GM23338 (cell line): ENCODE data around the gene AKR1B1. TPM values are rescaled to one million over a fixed set of nuclear protein-coding genes. Genes with fewer than 3 reads are reported as not detected.

Experiments
- ATAC-seq: fragments of 200-7000 bp; cut with Tn5 transposase; 3 replicates; pipeline ENCODE4 v1.9.1; 2020
- DNase-seq: peaks from one replicate; pipeline ENCODE4 v3.0.0-alpha.2; 2015; ENCODE audit warnings: low spot score
- H2AFZ ChIP-seq: fragments of 200-600 bp; sonication (generic); 2 replicates; pipeline ENCODE4 v1.8.0; 2016; ENCODE audit warnings: antibody characterized with exemption, mild to moderate bottlenecking, moderate library complexity
- H3F3A ChIP-seq: fragments of 200-600 bp; sonication (generic); replicated peaks from 2 replicates; pipeline ENCODE4 v1.8.0; 2017; ENCODE audit warnings: antibody characterized with exemption, mixed run types, low read depth
- H3K27ac ChIP-seq: fragments of 200-600 bp; sonication (generic); 2 replicates; pipeline ENCODE4 v1.6.1; 2016; ENCODE audit warnings: low read depth
- H3K27me3 ChIP-seq: fragments of 200-600 bp; sonication (generic); 2 replicates; pipeline ENCODE4 v1.8.0; 2016; ENCODE audit warnings: mild to moderate bottlenecking, mixed run types, moderate library complexity; ENCODE audit not compliant: insufficient read depth
- H3K36me3 ChIP-seq: fragments of 200-600 bp; sonication (generic); 2 replicates; pipeline ENCODE4 v1.8.0; 2016; ENCODE audit warnings: mild to moderate bottlenecking; ENCODE audit not compliant: insufficient read depth
- H3K4me1 ChIP-seq: fragments of 200-600 bp; sonication (generic); 2 replicates; pipeline ENCODE4 v1.8.0; 2016; ENCODE audit warnings: mild to moderate bottlenecking, moderate library complexity; ENCODE audit not compliant: insufficient read depth
- H3K4me2 ChIP-seq: fragments of 200-600 bp; sonication (generic); 2 replicates; pipeline ENCODE4 v1.7.1; 2017; ENCODE audit warnings: mixed run types
- H3K4me3 ChIP-seq: fragments of 200-600 bp; sonication (generic); 2 replicates; pipeline ENCODE4 v1.6.1; 2016; ENCODE audit warnings: mixed run types
- H3K79me2 ChIP-seq: fragments of 200-600 bp; sonication (generic); replicated peaks from 2 replicates; pipeline ENCODE4 v1.8.0; 2017; ENCODE audit warnings: mild to moderate bottlenecking; ENCODE audit not compliant: insufficient read depth
- H3K9me2 ChIP-seq: fragments of 200-600 bp; sonication (generic); 2 replicates; pipeline ENCODE4 v1.8.0; 2017; ENCODE audit not compliant: insufficient read depth
- H4K20me1 ChIP-seq: fragments of 200-600 bp; sonication (generic); replicated peaks from 2 replicates; pipeline ENCODE4 v1.8.0; 2017; ENCODE audit warnings: mild to moderate bottlenecking; ENCODE audit not compliant: insufficient read depth
- H3K27ac Mint-ChIP-seq: 2 replicates; pipeline ENCODE4 v1.8.0; 2020; ENCODE audit warnings: inconsistent platforms, mild to moderate bottlenecking, moderate library complexity, mixed read lengths
- H3K27me3 Mint-ChIP-seq: 3 replicates; pipeline ENCODE4 v1.8.0; 2022; ENCODE audit warnings: low read depth, mild to moderate bottlenecking, moderate library complexity, mixed read lengths, inconsistent platforms; ENCODE audit not compliant: insufficient read depth, poor library complexity
- H3K36me3 Mint-ChIP-seq: 3 replicates; pipeline ENCODE4 v1.8.0; 2021; ENCODE audit warnings: low read depth, mild to moderate bottlenecking, inconsistent platforms, moderate library complexity, mixed read lengths
- H3K4me1 Mint-ChIP-seq: 3 replicates; pipeline ENCODE4 v1.8.0; 2020; ENCODE audit warnings: mild to moderate bottlenecking, inconsistent platforms, mixed read lengths
- H3K4me3 Mint-ChIP-seq: 3 replicates; pipeline ENCODE4 v1.8.0; 2021; ENCODE audit warnings: moderate library complexity, mild to moderate bottlenecking, inconsistent platforms, mixed read lengths
- H3K9me3 Mint-ChIP-seq: 3 replicates; pipeline ENCODE4 v1.8.0; 2020; ENCODE audit warnings: moderate library complexity, mild to moderate bottlenecking, inconsistent platforms, mixed read lengths
- CREB1 ChIP-seq: fragments of 250-450 bp; sonication (Bioruptor Pico); IDR thresholded peaks from 2 replicates; pipeline ENCODE4 v1.5.0; 2020; ENCODE audit warnings: low read depth, mild to moderate bottlenecking, moderate library complexity
- EZH2 ChIP-seq: fragments of 200-600 bp; sonication (generic); IDR thresholded peaks from one replicate; pipeline ENCODE4 v1.8.0; 2017; ENCODE audit warnings: antibody characterized with exemption, mild to moderate bottlenecking, low read depth; ENCODE audit not compliant: unreplicated experiment
- EZH2phosphoT487 ChIP-seq: fragments of 200-600 bp; sonication (generic); IDR thresholded peaks from one replicate; pipeline ENCODE4 v1.8.1; 2018; ENCODE audit warnings: antibody characterized with exemption; ENCODE audit not compliant: unreplicated experiment
- JUNB ChIP-seq: IDR thresholded peaks from one replicate; pipeline ENCODE4 v1.6.1; 2016; ENCODE audit warnings: antibody characterized with exemption; ENCODE audit not compliant: unreplicated experiment
- NANOG ChIP-seq: IDR thresholded peaks from 2 replicates; pipeline ENCODE4 v1.6.1; 2016; ENCODE audit warnings: antibody characterized with exemption, borderline replicate concordance
- POLR2AphosphoS5 ChIP-seq: IDR thresholded peaks from 2 replicates; pipeline ENCODE4 v1.6.1; 2016; ENCODE audit warnings: antibody characterized with exemption, low read depth
- STAT1 ChIP-seq: IDR thresholded peaks from one replicate; pipeline ENCODE4 v1.6.1; 2016; ENCODE audit warnings: antibody characterized with exemption; ENCODE audit not compliant: unreplicated experiment
- ZNF114 ChIP-seq: fragments of 250-450 bp; sonication (Bioruptor Pico); IDR thresholded peaks from 2 replicates; pipeline ENCODE4 v1.5.0; 2020; ENCODE audit warnings: mild to moderate bottlenecking, moderate library complexity
- ZNF331 ChIP-seq: fragments of 250-450 bp; sonication (Bioruptor Pico); IDR thresholded peaks from 2 replicates; pipeline ENCODE4 v1.5.0; 2020; ENCODE audit warnings: low read depth, mild to moderate bottlenecking, moderate library complexity
- polyA plus RNA-seq: library from polyadenylated mRNA; unstranded; fragments of >200 nt; fragmentation: Nextera tagmentation; extraction: Ambion mirVana; gene quantifications from 2 replicates; pipeline ENCODE4 v1.2.1, GENCODE V29; 2016
- total RNA-seq: library from RNA; depleted of rRNA; stranded (reverse); fragments of >200 nt; shearing (Covaris generic); gene quantifications from 2 replicates; pipeline ENCODE4 v1.2.3, GENCODE V29; 2014
- TF ChIP-seq, protein P1 (sequence below): IDR thresholded peaks from 2 replicates; pipeline ENCODE4 v1.6.1; 2016; ENCODE audit warnings: antibody characterized with exemption
- TF ChIP-seq, protein P2 (sequence below): fragments of 250-450 bp; sonication (Bioruptor Pico); IDR thresholded peaks from 2 replicates; pipeline ENCODE4 v1.5.0; 2020; ENCODE audit warnings: mild to moderate bottlenecking, moderate library complexity
- TF ChIP-seq, protein P3 (sequence below), 2 experiments: fragments of 200-600 bp in 1 of 2; sonication (generic) in 1 of 2; conservative IDR thresholded peaks; 2 replicates each; pipeline versions ENCODE4 v1.5.1 to v1.6.1; 2016 to 2017; ENCODE audit warnings: antibody characterized with exemption in 2 of 2, low read depth in 2 of 2, mild to moderate bottlenecking in 2 of 2, moderate library complexity in 1 of 2
- TF ChIP-seq, protein P4 (sequence below): IDR thresholded peaks from one replicate; pipeline ENCODE4 v1.6.1; 2018; ENCODE audit warnings: antibody characterized with exemption; ENCODE audit not compliant: unreplicated experiment

The AKR1B1 gene
- total and polyA plus RNA-seq, 2 experiments from 2014 or later = 132 to 154 TPM

DNA sequence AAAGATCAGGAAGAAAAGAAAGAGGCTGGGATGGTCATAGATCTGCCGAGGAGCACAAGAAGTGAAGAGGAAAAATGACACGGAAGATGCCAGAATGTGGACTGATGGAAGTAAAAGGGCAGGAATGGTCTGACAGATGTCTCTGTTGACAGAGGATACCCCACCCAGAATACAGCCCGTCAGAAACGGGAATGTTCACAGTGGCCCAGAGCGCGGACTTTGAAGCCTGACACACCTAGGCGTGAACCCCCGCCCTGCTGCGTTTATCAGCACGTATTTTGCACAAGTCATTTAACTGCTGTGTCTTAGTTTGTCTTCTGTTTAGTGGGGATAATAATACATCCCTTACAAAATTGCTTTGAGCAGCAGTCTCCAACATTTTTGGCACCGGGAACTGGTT, 27.1 kb downstream of the AKR1B1 start:
- Histone ChIP-seq H3K9me2 (no peaks in the 10 kb centered on the region), H3F3A (no peaks in the 10 kb centered on the region), H3K27ac (no peak overlapping the region), H3K4me3 (peak overlapping the region; percentile 62), H4K20me1 (no peaks in the 10 kb centered on the region), H2AFZ (peak overlapping the region; percentile 90), H3K27me3 (no peaks in the 10 kb centered on the region), H3K79me2 (no peaks in the 10 kb centered on the region), H3K4me1 (peaks cover 5% of the 10 kb centered on the region; the same call in 1 of the 2 replicates), H3K4me2 (peak overlapping the region; percentile 84), H3K36me3 (no peaks in the 10 kb centered on the region)
- Mint-ChIP-seq H3K9me3 (no peaks in the 10 kb centered on the region; the same call in 2 of the 3 replicates), H3K27me3 (no peaks in the 10 kb centered on the region), H3K27ac (no peak overlapping the region), H3K36me3 (no peaks in the 10 kb centered on the region), H3K4me1 (no peaks in the 10 kb centered on the region; the same call in 1 of the 3 replicates), H3K4me3 (peak overlapping the region; percentile 81; the same call in 2 of the 3 replicates)
- ATAC-seq = no peak
- TF ChIP-seq ZNF114 (CRISPR knock-in tag) (no peak), JUNB (no peak), EZH2phosphoT487 (no peak), CREB1 (CRISPR knock-in tag) (no peak), NANOG (no peak), STAT1 (no peak), EZH2 (no peak), ZNF331 (CRISPR knock-in tag) (no peak), POLR2AphosphoS5 (no peak)
- TF ChIP-seq, protein P1, sequence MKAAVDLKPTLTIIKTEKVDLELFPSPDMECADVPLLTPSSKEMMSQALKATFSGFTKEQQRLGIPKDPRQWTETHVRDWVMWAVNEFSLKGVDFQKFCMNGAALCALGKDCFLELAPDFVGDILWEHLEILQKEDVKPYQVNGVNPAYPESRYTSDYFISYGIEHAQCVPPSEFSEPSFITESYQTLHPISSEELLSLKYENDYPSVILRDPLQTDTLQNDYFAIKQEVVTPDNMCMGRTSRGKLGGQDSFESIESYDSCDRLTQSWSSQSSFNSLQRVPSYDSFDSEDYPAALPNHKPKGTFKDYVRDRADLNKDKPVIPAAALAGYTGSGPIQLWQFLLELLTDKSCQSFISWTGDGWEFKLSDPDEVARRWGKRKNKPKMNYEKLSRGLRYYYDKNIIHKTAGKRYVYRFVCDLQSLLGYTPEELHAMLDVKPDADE = no peak
- TF ChIP-seq, protein P2, sequence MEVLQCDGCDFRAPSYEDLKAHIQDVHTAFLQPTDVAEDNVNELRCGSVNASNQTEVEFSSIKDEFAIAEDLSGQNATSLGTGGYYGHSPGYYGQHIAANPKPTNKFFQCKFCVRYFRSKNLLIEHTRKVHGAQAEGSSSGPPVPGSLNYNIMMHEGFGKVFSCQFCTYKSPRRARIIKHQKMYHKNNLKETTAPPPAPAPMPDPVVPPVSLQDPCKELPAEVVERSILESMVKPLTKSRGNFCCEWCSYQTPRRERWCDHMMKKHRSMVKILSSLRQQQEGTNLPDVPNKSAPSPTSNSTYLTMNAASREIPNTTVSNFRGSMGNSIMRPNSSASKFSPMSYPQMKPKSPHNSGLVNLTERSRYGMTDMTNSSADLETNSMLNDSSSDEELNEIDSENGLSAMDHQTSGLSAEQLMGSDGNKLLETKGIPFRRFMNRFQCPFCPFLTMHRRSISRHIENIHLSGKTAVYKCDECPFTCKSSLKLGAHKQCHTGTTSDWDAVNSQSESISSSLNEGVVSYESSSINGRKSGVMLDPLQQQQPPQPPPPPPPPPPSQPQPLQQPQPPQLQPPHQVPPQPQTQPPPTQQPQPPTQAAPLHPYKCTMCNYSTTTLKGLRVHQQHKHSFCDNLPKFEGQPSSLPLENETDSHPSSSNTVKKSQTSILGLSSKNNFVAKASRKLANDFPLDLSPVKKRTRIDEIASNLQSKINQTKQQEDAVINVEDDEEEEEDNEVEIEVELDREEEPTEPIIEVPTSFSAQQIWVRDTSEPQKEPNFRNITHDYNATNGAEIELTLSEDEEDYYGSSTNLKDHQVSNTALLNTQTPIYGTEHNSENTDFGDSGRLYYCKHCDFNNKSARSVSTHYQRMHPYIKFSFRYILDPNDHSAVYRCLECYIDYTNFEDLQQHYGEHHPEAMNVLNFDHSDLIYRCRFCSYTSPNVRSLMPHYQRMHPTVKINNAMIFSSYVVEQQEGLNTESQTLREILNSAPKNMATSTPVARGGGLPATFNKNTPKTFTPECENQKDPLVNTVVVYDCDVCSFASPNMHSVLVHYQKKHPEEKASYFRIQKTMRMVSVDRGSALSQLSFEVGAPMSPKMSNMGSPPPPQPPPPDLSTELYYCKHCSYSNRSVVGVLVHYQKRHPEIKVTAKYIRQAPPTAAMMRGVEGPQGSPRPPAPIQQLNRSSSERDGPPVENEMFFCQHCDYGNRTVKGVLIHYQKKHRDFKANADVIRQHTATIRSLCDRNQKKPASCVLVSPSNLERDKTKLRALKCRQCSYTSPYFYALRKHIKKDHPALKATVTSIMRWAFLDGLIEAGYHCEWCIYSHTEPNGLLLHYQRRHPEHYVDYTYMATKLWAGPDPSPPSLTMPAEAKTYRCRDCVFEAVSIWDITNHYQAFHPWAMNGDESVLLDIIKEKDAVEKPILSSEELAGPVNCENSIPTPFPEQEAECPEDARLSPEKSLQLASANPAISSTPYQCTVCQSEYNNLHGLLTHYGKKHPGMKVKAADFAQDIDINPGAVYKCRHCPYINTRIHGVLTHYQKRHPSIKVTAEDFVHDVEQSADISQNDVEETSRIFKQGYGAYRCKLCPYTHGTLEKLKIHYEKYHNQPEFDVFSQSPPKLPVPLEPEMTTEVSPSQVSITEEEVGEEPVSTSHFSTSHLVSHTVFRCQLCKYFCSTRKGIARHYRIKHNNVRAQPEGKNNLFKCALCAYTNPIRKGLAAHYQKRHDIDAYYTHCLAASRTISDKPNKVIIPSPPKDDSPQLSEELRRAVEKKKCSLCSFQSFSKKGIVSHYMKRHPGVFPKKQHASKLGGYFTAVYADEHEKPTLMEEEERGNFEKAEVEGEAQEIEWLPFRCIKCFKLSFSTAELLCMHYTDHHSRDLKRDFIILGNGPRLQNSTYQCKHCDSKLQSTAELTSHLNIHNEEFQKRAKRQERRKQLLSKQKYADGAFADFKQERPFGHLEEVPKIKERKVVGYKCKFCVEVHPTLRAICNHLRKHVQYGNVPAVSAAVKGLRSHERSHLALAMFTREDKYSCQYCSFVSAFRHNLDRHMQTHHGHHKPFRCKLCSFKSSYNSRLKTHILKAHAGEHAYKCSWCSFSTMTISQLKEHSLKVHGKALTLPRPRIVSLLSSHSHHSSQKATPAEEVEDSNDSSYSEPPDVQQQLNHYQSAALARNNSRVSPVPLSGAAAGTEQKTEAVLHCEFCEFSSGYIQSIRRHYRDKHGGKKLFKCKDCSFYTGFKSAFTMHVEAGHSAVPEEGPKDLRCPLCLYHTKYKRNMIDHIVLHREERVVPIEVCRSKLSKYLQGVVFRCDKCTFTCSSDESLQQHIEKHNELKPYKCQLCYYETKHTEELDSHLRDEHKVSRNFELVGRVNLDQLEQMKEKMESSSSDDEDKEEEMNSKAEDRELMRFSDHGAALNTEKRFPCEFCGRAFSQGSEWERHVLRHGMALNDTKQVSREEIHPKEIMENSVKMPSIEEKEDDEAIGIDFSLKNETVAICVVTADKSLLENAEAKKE (CRISPR knock-in tag) = no peak
- TF ChIP-seq, protein P3, sequence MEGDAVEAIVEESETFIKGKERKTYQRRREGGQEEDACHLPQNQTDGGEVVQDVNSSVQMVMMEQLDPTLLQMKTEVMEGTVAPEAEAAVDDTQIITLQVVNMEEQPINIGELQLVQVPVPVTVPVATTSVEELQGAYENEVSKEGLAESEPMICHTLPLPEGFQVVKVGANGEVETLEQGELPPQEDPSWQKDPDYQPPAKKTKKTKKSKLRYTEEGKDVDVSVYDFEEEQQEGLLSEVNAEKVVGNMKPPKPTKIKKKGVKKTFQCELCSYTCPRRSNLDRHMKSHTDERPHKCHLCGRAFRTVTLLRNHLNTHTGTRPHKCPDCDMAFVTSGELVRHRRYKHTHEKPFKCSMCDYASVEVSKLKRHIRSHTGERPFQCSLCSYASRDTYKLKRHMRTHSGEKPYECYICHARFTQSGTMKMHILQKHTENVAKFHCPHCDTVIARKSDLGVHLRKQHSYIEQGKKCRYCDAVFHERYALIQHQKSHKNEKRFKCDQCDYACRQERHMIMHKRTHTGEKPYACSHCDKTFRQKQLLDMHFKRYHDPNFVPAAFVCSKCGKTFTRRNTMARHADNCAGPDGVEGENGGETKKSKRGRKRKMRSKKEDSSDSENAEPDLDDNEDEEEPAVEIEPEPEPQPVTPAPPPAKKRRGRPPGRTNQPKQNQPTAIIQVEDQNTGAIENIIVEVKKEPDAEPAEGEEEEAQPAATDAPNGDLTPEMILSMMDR (conservative IDR thresholded peaks at IDR 0.05; ENCODE audit: low read depth in 2 of 2) = no peak
- TF ChIP-seq, protein P4, sequence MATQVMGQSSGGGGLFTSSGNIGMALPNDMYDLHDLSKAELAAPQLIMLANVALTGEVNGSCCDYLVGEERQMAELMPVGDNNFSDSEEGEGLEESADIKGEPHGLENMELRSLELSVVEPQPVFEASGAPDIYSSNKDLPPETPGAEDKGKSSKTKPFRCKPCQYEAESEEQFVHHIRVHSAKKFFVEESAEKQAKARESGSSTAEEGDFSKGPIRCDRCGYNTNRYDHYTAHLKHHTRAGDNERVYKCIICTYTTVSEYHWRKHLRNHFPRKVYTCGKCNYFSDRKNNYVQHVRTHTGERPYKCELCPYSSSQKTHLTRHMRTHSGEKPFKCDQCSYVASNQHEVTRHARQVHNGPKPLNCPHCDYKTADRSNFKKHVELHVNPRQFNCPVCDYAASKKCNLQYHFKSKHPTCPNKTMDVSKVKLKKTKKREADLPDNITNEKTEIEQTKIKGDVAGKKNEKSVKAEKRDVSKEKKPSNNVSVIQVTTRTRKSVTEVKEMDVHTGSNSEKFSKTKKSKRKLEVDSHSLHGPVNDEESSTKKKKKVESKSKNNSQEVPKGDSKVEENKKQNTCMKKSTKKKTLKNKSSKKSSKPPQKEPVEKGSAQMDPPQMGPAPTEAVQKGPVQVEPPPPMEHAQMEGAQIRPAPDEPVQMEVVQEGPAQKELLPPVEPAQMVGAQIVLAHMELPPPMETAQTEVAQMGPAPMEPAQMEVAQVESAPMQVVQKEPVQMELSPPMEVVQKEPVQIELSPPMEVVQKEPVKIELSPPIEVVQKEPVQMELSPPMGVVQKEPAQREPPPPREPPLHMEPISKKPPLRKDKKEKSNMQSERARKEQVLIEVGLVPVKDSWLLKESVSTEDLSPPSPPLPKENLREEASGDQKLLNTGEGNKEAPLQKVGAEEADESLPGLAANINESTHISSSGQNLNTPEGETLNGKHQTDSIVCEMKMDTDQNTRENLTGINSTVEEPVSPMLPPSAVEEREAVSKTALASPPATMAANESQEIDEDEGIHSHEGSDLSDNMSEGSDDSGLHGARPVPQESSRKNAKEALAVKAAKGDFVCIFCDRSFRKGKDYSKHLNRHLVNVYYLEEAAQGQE = no peak
- DNase-seq = no peak
